ENCODE measurements around the gene KIF5A.
A peak's percentile ranks its signal among the peaks of the same experiment; 100 is the strongest.

The KIF5A gene

GRCh38 chr12:57591782-57592325 is 42.0 kb downstream of the KIF5A start:
- H3K27ac ChIP-seq (ENCODE audit: insufficient read depth, low read length, poor library complexity, severe bottlenecking), result no peak overlapping the region
- no peaks in the 10 kb centered on the region for H3K9me3 ChIP-seq (ENCODE audit: control insufficient read depth, low read length)
- peaks cover 17% of the 10 kb centered on the region for H3K36me3 ChIP-seq (ENCODE audit: control insufficient read depth, insufficient read depth, low read length)
- H3K4me1 ChIP-seq (ENCODE audit: control insufficient read depth, insufficient read depth, low read length, poor library complexity, severe bottlenecking), result peaks cover 18% of the 10 kb centered on the region
- no peak for DNase-seq
- no peaks in the 10 kb centered on the region for H3K27me3 ChIP-seq (replicated peaks; ENCODE audit: control insufficient read depth, insufficient read depth, low read length, poor library complexity, severe bottlenecking)
- peak overlapping the region; percentile 71 for H3K4me3 ChIP-seq (ENCODE audit: insufficient read depth, low read depth, low read length, poor library complexity, severe bottlenecking)

- Histone ChIP-seq H3K36me3 (ENCODE audit: control insufficient read depth, insufficient read depth, low read length) (peaks cover 22% of the 10 kb centered on the region), H3K27me3 (replicated peaks; ENCODE audit: control insufficient read depth, insufficient read depth, low read length, poor library complexity, severe bottlenecking) (no peaks in the 10 kb centered on the region), H3K9me3 (ENCODE audit: control insufficient read depth, low read length) (no peaks in the 10 kb centered on the region), H3K27ac (ENCODE audit: insufficient read depth, low read length, poor library complexity, severe bottlenecking) (no peak overlapping the region), H3K4me1 (ENCODE audit: control insufficient read depth, insufficient read depth, low read length, poor library complexity, severe bottlenecking) (peaks cover 18% of the 10 kb centered on the region), H3K4me3 (ENCODE audit: insufficient read depth, low read depth, low read length, poor library complexity, severe bottlenecking) (no peak overlapping the region)
- DNase-seq, result no peak
These were observed 42.8 kb downstream of the KIF5A start for GRCh38 chr12:57592551-57593165.

GRCh38 chr12:57593187-57593586 is 43.3 kb downstream of the KIF5A start:
- H3K4me1 ChIP-seq (ENCODE audit: control insufficient read depth, insufficient read depth, low read length, poor library complexity, severe bottlenecking), result peaks cover 18% of the 10 kb centered on the region
- no peaks in the 10 kb centered on the region for H3K27me3 ChIP-seq (replicated peaks; ENCODE audit: control insufficient read depth, insufficient read depth, low read length, poor library complexity, severe bottlenecking)
- peaks cover 22% of the 10 kb centered on the region for H3K36me3 ChIP-seq (ENCODE audit: control insufficient read depth, insufficient read depth, low read length)
- H3K27ac ChIP-seq (ENCODE audit: insufficient read depth, low read length, poor library complexity, severe bottlenecking), result no peak overlapping the region
- H3K4me3 ChIP-seq (ENCODE audit: insufficient read depth, low read depth, low read length, poor library complexity, severe bottlenecking), result no peak overlapping the region
- DNase-seq, result no peak
- H3K9me3 ChIP-seq (ENCODE audit: control insufficient read depth, low read length), result no peaks in the 10 kb centered on the region

DNA sequence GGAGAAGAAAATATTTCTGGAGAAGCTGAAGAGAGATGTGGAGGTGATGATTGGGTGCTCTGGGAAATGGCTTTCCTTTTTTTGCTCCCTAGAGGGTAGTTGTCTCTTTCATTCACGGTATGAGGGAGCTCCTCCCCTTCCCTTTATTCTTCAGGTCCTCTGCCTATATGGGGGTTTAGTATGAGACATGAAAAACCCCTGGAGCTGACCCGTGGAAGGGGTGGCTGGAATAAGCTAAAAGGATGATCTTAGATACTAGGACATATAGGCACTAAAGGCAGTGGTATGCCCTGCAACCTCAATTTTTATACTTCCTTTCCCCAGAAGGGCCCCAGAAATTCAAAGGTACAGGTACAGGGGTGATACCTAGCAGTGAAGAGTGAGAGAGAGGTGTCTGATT is 50.6 kb downstream of the KIF5A start:
- no peak overlapping the region for H3K4me3 ChIP-seq (ENCODE audit: insufficient read depth, low read depth, low read length, poor library complexity, severe bottlenecking)
- peaks cover 12% of the 10 kb centered on the region for H3K4me1 ChIP-seq (ENCODE audit: control insufficient read depth, insufficient read depth, low read length, poor library complexity, severe bottlenecking)
- no peak overlapping the region for H3K27ac ChIP-seq (ENCODE audit: insufficient read depth, low read length, poor library complexity, severe bottlenecking)
- no peaks in the 10 kb centered on the region for H3K9me3 ChIP-seq (ENCODE audit: control insufficient read depth, low read length)
- H3K27me3 ChIP-seq (replicated peaks; ENCODE audit: control insufficient read depth, insufficient read depth, low read length, poor library complexity, severe bottlenecking), result no peaks in the 10 kb centered on the region
- no peak for DNase-seq
- peaks cover 55% of the 10 kb centered on the region for H3K36me3 ChIP-seq (ENCODE audit: control insufficient read depth, insufficient read depth, low read length)

DNA sequence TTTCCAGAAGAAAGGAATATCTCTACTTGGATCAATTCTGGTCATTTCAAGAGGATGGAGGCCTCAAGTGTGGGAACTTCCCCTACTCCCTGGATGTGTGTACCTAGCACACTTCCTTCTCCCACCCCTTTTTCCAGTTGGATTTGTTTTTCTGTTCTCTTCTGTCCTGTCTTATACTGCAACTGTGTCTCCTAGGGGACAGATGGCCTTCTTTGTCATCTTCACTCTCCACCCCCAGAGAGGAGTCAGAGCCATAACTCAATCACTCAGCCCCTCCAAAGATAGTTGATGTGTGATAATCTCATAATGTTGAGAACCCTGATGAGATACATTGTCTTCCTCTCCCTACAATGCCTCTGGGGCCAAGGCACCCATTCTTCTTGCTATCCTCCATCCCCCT is 52.7 kb downstream of the KIF5A start:
- Histone ChIP-seq H3K36me3 (ENCODE audit: control insufficient read depth, insufficient read depth, low read length) (peaks cover 37% of the 10 kb centered on the region), H3K27me3 (replicated peaks; ENCODE audit: control insufficient read depth, insufficient read depth, low read length, poor library complexity, severe bottlenecking) (no peaks in the 10 kb centered on the region), H3K4me3 (ENCODE audit: insufficient read depth, low read depth, low read length, poor library complexity, severe bottlenecking) (no peak overlapping the region), H3K4me1 (ENCODE audit: control insufficient read depth, insufficient read depth, low read length, poor library complexity, severe bottlenecking) (peaks cover 12% of the 10 kb centered on the region), H3K9me3 (ENCODE audit: control insufficient read depth, low read length) (no peaks in the 10 kb centered on the region), H3K27ac (ENCODE audit: insufficient read depth, low read length, poor library complexity, severe bottlenecking) (no peak overlapping the region)
- DNase-seq, result no peak

GRCh38 chr12:57603324-57603723 is 53.5 kb downstream of the KIF5A start:
- Histone ChIP-seq H3K27ac (ENCODE audit: insufficient read depth, low read length, poor library complexity, severe bottlenecking) (no peak overlapping the region), H3K4me1 (ENCODE audit: control insufficient read depth, insufficient read depth, low read length, poor library complexity, severe bottlenecking) (peaks cover 12% of the 10 kb centered on the region), H3K36me3 (ENCODE audit: control insufficient read depth, insufficient read depth, low read length) (peaks cover 37% of the 10 kb centered on the region), H3K4me3 (ENCODE audit: insufficient read depth, low read depth, low read length, poor library complexity, severe bottlenecking) (no peak overlapping the region), H3K27me3 (replicated peaks; ENCODE audit: control insufficient read depth, insufficient read depth, low read length, poor library complexity, severe bottlenecking) (no peaks in the 10 kb centered on the region), H3K9me3 (ENCODE audit: control insufficient read depth, low read length) (no peaks in the 10 kb centered on the region)
- DNase-seq, result no peak

GRCh38 chr12:57603815-57604453 is 54.1 kb downstream of the KIF5A start:
- peak overlapping the region; percentile 54 for H3K27ac ChIP-seq (ENCODE audit: insufficient read depth, low read length, poor library complexity, severe bottlenecking)
- H3K9me3 ChIP-seq (ENCODE audit: control insufficient read depth, low read length), result no peaks in the 10 kb centered on the region
- H3K36me3 ChIP-seq (ENCODE audit: control insufficient read depth, insufficient read depth, low read length), result peaks cover 33% of the 10 kb centered on the region
- H3K4me1 ChIP-seq (ENCODE audit: control insufficient read depth, insufficient read depth, low read length, poor library complexity, severe bottlenecking), result peaks cover 12% of the 10 kb centered on the region
- H3K27me3 ChIP-seq (replicated peaks; ENCODE audit: control insufficient read depth, insufficient read depth, low read length, poor library complexity, severe bottlenecking), result no peaks in the 10 kb centered on the region
- H3K4me3 ChIP-seq (ENCODE audit: insufficient read depth, low read depth, low read length, poor library complexity, severe bottlenecking), result peak overlapping the region; percentile 65
- DNase-seq, result no peak

DNA sequence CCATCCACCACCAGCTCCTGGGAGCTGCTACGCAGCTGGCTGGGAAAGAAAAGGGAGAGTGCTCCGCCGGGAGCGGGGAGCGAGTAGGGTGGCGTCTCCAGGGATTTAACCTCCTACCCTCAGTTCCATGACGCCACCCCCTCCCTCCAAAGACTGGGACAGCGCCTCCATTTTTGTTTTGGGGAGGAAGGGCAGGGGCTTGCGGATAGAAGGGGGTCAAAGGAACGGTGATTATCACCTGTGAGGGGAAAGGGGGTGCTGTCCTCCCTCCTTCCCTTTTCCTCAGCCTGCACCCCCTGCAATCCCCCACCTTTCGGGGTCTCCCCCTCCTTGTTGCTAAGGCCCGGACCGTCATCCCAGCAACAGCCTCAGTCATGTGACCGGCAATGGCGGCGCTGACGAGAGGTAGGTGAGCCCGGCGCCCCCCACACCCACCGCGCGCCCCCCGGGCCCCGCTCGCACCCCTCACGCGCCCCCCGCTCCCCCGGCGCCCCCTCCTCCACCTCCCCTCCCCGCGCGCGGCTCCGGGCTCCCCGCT is 54.7 kb downstream of the KIF5A start, which contains the start of gene DTX3:
Gene DTX3, plus strand, starts transcription at position 371 of the 538 bp plus-strand sequence. CDS start 1,694 bp downstream, outside the sequence.
- Histone ChIP-seq H3K9me3 (ENCODE audit: control insufficient read depth, low read length) (no peaks in the 10 kb centered on the region), H3K27ac (ENCODE audit: insufficient read depth, low read length, poor library complexity, severe bottlenecking) (peak within 1 kb of the TSS; percentile 54), H3K4me1 (ENCODE audit: control insufficient read depth, insufficient read depth, low read length, poor library complexity, severe bottlenecking) (peaks cover 12% of the 10 kb centered on the region), H3K36me3 (ENCODE audit: control insufficient read depth, insufficient read depth, low read length) (peaks cover 27% of the 10 kb centered on the region), H3K4me3 (ENCODE audit: insufficient read depth, low read depth, low read length, poor library complexity, severe bottlenecking) (peak within 1 kb of the TSS; percentile 65), H3K27me3 (replicated peaks; ENCODE audit: control insufficient read depth, insufficient read depth, low read length, poor library complexity, severe bottlenecking) (no peaks in the 10 kb centered on the region)
- DNase-seq, result peak in 1 of 3 donors; percentile 21

- Histone ChIP-seq H3K4me1 (ENCODE audit: control insufficient read depth, insufficient read depth, low read length, poor library complexity, severe bottlenecking) (peaks cover 14% of the 10 kb centered on the region), H3K4me3 (ENCODE audit: insufficient read depth, low read depth, low read length, poor library complexity, severe bottlenecking) (peak overlapping the region; percentile 65), H3K36me3 (ENCODE audit: control insufficient read depth, insufficient read depth, low read length) (peaks cover 21% of the 10 kb centered on the region), H3K27ac (ENCODE audit: insufficient read depth, low read length, poor library complexity, severe bottlenecking) (no peak overlapping the region), H3K27me3 (replicated peaks; ENCODE audit: control insufficient read depth, insufficient read depth, low read length, poor library complexity, severe bottlenecking) (no peaks in the 10 kb centered on the region), H3K9me3 (ENCODE audit: control insufficient read depth, low read length) (no peaks in the 10 kb centered on the region)
- no peak for DNase-seq
These were observed 55.4 kb downstream of the KIF5A start for GRCh38 chr12:57604992-57605810.

Measured in effector memory CD4-positive, alpha-beta T cell (primary cell).